Muscle layer of duodenum (tissue), 2 donors: Measurements from ENCODE around the gene ATP23.

Source experiments
- H3K27ac ChIP-seq: one replicate; pipeline ENCODE4 v1.7.0; 2013; ENCODE audit warnings: mild to moderate bottlenecking, low read length
- H3K27me3 ChIP-seq: one replicate; pipeline ENCODE4 v1.7.0; 2013; ENCODE audit warnings: low read depth, mild to moderate bottlenecking, control low read depth, low read length
- H3K36me3 ChIP-seq, 2 donors: one replicate each; pipeline ENCODE4 v1.7.0; 2013; ENCODE audit warnings: low read length in 2 of 2, control low read depth in 1 of 2, mild to moderate bottlenecking in 1 of 2; ENCODE audit not compliant: insufficient read depth in 2 of 2, control insufficient read depth in 1 of 2
- H3K4me1 ChIP-seq, 2 donors: one replicate each; pipeline ENCODE4 v1.7.0; 2013; ENCODE audit warnings: low read length in 2 of 2, mild to moderate bottlenecking in 2 of 2, control low read depth in 1 of 2, moderate library complexity in 1 of 2; ENCODE audit not compliant: insufficient read depth in 2 of 2, control insufficient read depth in 1 of 2
- H3K4me3 ChIP-seq, 2 donors: one replicate each; pipeline ENCODE4 v1.7.0; 2013; ENCODE audit warnings: low read length in 2 of 2, low read depth in 1 of 2, mild to moderate bottlenecking in 1 of 2
- H3K9me3 ChIP-seq, 2 donors: one replicate each; pipeline ENCODE4 v1.7.0; 2013; ENCODE audit warnings: low read length in 2 of 2, control low read depth in 1 of 2, mild to moderate bottlenecking in 1 of 2; ENCODE audit not compliant: control insufficient read depth in 1 of 2
- donor health status: healthy.

The ATP23 gene

GRCh38 chr12:57941165-57941894 is at the start of gene ATP23:
TSS of gene ATP23 (plus strand) at chr12:57941567. CDS start at chr12:57941702, 135 bp downstream.
- H3K9me3 ChIP-seq = no peaks in the 10 kb centered on the region
- H3K27me3 ChIP-seq = peaks cover 3% of the 10 kb centered on the region
- peak within 1 kb of the TSS; percentile 81 to 89 for H3K4me3 ChIP-seq
- H3K27ac ChIP-seq = peak within 1 kb of the TSS; percentile 87
- H3K36me3 ChIP-seq = no peaks in the 10 kb centered on the region
- H3K4me1 ChIP-seq = peaks cover 3 to 18% of the 10 kb centered on the region in 2 donors

- Histone ChIP-seq H3K27ac (peak overlapping the region; percentile 57), H3K9me3 (no peaks in the 10 kb centered on the region), H3K4me3 (no peak overlapping the region), H3K4me1 (peaks cover 67% of the 10 kb centered on the region in 2 donors), H3K27me3 (no peaks in the 10 kb centered on the region), H3K36me3 (peaks cover 0 to 6% of the 10 kb centered on the region in 2 donors)
Measured at GRCh38 chr12:57892232-57892972, 49.0 kb upstream of the ATP23 start.

- H3K4me1 ChIP-seq = peaks cover 67 to 73% of the 10 kb centered on the region in 2 donors
- no peaks in the 10 kb centered on the region for H3K9me3 ChIP-seq
- peaks cover 0 to 6% of the 10 kb centered on the region in 2 donors for H3K36me3 ChIP-seq
- peak overlapping the region; percentile 97 for H3K27ac ChIP-seq
- H3K4me3 ChIP-seq = peak overlapping the region; percentile 2 to 31
- H3K27me3 ChIP-seq = no peaks in the 10 kb centered on the region
Measured at GRCh38 chr12:57893431-57894353, 47.7 kb upstream of the ATP23 start.

- H3K4me1 ChIP-seq = peaks cover 66 to 68% of the 10 kb centered on the region in 2 donors
Measured at GRCh38 chr12:57894399-57895292, 46.7 kb upstream of the ATP23 start.

GRCh38 chr12:57895389-57896114 is 45.8 kb upstream of the ATP23 start:
- Histone ChIP-seq H3K27me3 (no peaks in the 10 kb centered on the region), H3K4me3 (peak overlapping the region in 1 of 2 donors; percentile 60), H3K9me3 (no peaks in the 10 kb centered on the region), H3K36me3 (peaks cover 0 to 6% of the 10 kb centered on the region in 2 donors), H3K4me1 (peaks cover 59% of the 10 kb centered on the region in 2 donors), H3K27ac (peak overlapping the region; percentile 97)

More at GRCh38 chr12:57894399-57895292, 46.7 kb upstream of the ATP23 start:
- H3K4me3 ChIP-seq = peak overlapping the region; percentile 2 to 60
- peaks cover 0 to 6% of the 10 kb centered on the region in 2 donors for H3K36me3 ChIP-seq
- no peaks in the 10 kb centered on the region for H3K9me3 ChIP-seq
- H3K27me3 ChIP-seq = no peaks in the 10 kb centered on the region
- peak overlapping the region; percentile 97 for H3K27ac ChIP-seq

GRCh38 chr12:57896115-57896433 is 45.3 kb upstream of the ATP23 start:
- Histone ChIP-seq H3K4me1 (peaks cover 55 to 59% of the 10 kb centered on the region in 2 donors), H3K36me3 (peaks cover 0 to 6% of the 10 kb centered on the region in 2 donors), H3K4me3 (peak overlapping the region; percentile 33 to 60), H3K9me3 (no peaks in the 10 kb centered on the region), H3K27ac (peak overlapping the region; percentile 97), H3K27me3 (no peaks in the 10 kb centered on the region)

- Histone ChIP-seq H3K36me3 (peaks cover 0 to 6% of the 10 kb centered on the region in 2 donors), H3K4me1 (peaks cover 55 to 59% of the 10 kb centered on the region in 2 donors)
Measured at GRCh38 chr12:57896434-57897201, 44.7 kb upstream of the ATP23 start.

GRCh38 chr12:57897286-57897974 is 43.9 kb upstream of the ATP23 start:
- Histone ChIP-seq H3K27ac (peak overlapping the region; percentile 97), H3K27me3 (no peaks in the 10 kb centered on the region), H3K9me3 (no peaks in the 10 kb centered on the region), H3K4me3 (peak overlapping the region; percentile 33 to 60), H3K36me3 (peaks cover 0 to 6% of the 10 kb centered on the region in 2 donors), H3K4me1 (peaks cover 51 to 59% of the 10 kb centered on the region in 2 donors)

More at GRCh38 chr12:57896434-57897201, 44.7 kb upstream of the ATP23 start:
- peak overlapping the region; percentile 97 for H3K27ac ChIP-seq
- H3K9me3 ChIP-seq = no peaks in the 10 kb centered on the region
- H3K4me3 ChIP-seq = peak overlapping the region; percentile 33 to 60
- H3K27me3 ChIP-seq = no peaks in the 10 kb centered on the region
